Activated CD4-positive, alpha-beta T cell treated with anti-CD3 and anti-CD28 coated beads, Interleukin-2, Interleukin-4, amounts not matched to agents 100 ng/mL and 50 ng/mL, durations not matched to agents 16 hours and 8 hours (primary cell): ENCODE results near the gene TBX5.

Experiments
- DNase-seq: peaks from one replicate; pipeline ENCODE4 v3.0.0-alpha.2; 2020; ENCODE audit warnings: low spot score

TBX5 gene

DNA sequence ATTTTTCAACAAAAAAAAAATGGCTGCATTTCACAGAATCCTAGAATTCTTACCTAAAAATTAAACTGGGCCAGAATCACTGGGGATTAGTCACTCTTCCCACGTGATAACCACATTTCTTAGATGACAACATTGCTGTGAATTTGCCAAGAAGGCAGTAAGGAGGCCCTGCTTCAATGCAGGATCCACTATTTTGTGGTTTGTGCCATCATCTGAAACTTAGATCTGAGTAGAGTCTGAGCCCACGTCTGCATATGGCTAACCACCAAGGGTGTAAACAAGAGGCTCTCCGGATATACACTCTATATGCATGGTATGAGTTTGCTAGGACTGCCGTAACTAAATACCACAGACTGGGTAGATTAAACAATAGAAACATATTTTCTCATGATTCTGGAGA lies 24.4 kb upstream of the TBX5 start:
- DNase-seq: peak; percentile 36

DNA sequence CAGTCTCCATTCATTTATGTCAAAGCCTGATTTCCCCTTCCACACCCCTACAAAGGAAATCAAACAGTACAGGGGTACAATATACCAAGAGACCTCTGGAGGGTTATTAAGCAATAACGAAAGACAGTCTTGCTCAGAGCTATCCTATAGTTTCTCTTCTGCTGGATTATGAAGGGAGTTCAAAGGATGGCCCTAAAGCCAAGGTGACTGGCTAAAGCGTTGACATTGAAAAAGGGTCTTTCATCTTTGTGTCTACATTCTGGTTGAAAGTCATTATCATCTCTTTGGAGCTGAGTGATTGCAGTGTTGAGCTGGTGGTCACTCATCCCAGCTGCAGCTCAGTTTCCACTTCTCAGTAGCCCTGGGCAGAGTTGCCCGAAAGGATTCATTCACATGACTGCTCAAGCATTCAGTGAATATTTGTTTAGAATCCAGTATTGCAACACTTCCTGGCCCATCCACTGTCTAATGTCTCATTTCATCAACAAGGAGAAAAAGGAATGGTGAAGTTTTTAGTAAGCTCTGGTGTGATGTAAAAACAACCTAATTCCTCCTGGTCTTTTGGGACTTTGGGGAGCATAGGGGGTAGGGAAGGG lies 19.2 kb upstream of the TBX5 start:
- no peak for DNase-seq

DNA sequence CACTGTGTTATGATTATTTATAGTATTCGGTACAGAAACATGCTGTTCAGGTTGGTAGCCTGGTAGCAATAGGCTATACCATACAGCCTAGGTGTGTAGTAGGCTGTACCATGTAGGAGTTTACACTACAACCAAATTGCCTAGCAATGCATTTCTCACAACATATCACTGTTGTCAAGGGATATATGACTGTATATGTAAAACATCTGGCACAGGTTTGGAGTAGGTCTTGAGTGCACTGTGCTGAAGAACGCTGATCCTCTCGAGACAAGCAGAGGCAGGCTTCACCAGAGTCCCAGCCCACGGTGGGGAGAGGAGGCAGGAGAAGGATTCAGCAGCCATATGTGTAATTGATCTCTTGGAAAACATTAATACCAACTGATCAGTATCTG lies 15.0 kb upstream of the TBX5 start:
- no peak for DNase-seq

DNA sequence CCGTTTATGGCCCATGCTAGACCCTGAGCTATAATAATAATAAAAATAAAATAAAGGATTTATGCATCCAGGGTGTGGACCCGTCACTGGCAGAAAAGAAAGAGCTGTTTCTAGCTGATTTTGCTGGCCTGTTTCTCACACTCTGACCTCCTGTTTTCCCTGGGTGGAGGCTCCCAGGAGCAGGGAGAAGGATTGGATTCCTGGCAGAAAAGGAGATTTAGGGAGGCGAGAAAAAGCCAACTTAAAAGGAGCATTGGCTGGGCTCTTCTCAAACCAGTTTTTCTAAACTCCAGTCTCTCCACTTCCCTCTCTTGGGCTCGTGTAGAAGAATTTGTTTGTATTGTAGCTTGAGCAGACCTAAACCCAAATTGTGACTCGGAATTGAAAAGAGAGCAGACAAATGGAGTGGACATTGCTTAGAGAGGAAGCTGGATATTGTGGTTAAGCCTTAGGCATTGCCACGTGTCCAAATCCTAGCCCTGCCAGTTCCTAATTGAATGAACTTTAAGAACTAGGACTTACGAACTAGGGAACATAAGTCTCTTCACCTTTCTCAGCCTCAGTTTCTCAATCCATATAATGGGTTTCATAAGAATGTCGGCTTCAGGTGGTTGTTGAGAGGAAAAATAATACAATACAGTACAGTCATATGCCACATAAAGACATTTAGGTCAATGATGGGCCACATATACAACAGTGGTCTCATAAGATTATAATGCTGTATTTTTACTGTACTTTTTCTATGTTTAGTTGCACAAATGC lies 14.4 kb upstream of the TBX5 start:
- DNase-seq: no peak

DNA sequence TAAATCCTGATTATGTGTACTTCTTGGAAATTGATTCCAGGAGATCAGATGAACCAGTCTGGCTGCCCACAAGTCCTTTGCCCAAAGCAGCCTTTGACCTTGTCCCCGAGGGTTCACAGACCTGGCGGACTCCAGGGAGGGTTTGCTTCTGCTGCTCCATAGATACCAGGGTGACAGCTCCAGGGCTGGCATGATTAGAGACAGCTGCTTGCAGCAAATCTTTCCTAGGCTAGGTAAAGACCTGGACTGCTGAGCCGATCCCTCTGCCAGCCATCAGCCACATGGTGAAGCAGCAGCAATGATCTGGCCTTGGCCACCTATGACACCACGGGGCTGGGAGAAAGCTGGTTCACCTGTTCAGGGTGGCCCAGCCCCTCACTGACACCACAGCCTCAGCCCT lies 10.1 kb upstream of the TBX5 start:
- no peak for DNase-seq

DNA sequence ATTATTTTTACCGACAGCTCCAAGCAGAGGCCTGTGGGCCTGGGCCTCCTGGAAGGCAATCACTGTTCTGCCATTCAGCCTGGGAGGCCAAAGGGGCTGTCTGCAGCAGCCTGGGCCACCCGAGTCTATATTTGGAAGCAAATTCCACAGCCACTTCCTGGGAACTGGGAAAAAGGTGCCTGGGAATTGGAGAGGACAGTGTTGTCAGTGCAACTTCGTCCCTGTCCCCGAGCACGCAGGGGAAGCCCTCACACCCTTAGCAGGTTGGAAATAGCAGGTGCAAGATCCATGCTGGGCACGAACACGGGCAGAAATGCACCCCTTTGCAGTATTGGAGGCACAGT lies 9.6 kb upstream of the TBX5 start:
- no peak for DNase-seq

DNA sequence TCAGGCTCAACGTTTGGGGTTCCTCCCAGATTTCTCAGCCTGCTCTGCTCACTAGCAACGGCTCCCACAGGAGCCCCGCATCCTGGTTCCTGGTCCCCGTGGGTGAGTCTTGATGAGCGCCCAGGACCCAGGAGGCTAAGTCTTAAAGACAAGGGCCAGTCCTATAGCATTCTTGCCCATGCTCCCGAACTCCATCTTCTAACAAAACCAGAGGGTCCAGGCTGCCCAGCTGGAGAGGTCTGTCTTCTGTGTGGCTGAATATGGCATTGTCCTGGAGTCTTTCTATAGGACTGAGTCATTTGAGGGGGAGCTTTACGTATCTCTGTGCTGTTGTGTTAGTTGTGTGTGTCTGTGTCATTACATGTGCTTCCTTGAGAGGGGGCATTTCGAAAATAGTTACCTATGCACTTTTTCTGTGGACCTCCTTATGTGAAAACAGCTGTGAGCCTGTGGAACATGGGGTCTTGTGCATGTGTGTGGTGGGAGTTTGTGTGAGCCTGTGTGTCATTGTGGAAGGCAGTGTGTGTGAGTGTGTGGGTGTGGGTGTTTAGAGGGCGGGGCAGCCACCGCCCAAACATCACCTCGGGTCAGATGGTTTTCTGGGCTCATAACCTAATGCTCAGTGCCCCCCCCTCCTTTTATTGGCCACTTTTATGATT lies 9.1 kb upstream of the TBX5 start:
- no peak for DNase-seq

DNA sequence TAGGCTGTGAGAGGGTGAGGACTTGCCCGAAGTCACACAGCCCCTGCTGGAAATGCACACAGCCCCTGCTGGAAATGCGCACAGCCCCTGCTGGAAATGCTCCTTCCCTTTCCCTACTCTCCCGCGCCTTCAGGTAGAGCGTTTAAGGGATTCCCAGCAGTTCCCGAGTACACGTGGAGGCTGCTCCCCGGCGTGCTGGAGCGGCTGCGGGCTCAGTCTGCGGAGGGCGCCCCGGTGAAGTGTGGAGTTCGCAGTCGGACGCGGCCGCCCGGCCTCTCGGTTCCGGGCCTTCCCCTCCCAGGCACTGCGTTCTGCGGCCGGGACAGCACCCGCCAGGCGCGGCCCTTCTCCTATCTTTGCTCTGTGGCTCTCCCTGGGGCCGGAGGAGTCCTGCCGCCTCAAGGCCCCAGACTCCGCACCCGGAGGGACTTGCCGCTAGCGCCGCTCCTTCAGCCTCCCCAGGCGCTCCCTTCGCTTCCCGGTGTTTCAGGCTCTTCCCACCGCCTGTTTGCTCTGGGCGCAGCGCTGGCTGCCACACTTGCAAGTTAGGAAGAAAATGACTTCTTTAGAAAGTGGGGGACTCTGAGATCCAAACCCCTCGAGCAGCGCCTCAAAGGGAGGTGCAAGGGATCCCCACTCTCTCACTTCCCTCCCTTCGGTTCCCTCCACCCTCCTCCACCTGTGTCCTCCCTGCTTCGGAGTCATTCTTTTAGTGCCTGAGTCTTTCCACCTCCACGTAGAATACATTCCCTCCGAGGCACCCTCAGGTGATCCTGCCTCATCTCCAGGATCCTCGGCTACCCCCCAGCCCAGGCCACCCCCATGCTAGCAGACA lies 8.3 kb upstream of the TBX5 start:
- DNase-seq: no peak

DNA sequence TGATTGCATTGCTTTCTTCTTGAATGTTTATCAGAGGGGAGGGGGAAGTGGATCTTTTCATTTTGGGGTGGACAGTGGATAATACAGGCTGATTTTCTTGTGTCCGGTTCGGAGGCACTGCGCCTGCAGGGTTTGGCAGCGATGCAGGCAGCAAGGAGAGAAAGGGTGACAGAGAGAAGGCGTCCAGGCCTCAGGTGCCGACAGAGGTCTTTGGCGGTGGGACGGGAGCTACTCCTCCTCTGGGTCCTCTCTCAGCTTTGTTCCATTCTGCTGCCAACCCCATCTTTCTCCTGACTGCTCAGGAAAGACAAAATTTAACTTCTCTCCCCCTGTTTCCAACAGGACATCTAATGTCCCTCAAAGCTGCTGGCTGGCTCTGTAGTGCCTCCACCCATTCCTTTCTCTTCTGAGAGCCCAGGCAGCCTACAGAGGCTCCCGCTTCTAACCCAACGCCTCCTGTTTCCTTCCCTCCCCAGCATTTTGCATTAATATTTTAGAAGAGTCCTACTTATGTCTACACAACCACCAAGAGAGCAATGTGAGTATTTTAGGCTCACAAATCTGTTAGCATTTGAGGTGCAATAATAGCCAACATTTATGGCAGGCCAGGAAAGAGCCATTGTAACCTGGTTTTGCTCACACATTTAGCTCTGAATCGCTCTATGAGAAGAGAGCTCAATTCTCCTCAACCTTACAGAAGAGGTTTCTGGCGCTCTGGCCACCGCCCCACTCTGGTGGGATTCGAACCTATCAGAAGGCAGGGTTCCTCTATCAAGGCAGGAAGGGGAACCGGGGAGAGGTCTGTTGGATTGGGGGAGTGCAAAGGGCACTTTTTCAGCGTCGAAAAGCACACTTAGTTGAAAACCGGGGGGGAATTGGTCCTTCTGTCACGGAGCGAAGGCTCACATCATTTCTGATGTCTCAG lies 7.1 kb upstream of the TBX5 start:
- DNase-seq: no peak

DNA sequence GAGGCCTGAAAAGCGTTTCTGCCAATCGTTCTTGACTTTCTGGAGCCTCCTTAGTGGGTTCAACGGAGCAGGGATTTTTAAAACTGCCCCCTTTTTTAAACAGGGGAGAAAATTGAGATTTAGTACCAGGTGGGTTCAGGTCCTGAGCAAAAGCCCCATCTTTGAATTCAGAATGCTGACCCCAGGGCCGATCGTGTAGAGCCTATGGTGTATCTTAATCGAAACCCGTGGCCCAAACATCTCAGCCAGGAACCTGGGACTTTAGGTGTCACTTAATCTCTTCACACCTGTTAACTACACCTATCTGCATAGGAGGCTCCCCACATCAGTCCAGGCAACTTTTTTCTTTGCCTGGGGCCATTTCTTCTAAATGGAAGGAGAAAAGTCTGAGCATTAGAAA lies 6.4 kb upstream of the TBX5 start:
- no peak for DNase-seq

DNA sequence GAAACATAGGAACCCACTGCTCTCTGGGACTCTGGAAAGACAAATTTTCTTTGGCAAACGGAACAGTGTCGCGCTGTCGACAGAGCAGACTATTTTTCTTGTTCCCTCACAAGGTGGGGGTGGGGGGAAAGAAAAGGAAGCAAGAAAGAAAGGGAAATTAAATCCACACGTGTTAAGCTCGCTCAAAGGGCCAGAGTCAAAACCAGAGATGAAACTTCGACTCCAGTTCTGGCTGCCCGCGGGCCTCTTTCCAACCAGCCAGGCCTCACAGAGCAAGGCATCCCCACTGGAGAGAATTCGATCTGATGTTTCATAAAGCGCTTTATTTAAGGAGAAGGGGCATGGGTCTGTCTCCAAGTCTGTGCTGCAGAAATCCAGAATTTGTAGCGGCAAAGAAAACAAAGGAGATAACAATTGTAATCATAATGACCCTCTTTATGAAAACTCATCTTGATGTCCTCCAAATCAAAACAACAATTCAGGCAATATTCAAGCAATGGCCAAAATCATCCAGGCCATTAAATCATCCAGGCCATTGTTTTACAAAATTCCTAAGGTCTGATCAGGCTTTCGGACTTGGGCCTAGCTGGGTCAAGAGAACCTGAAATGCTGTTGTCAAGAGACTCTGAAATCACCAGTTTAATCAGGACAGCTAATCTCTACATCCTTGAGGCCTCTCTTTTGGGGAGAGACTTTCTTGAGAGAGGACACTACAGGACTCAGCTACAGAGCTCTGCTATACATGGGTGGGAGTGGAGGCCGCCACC lies 5.3 kb upstream of the TBX5 start:
- DNase-seq: no peak

DNA sequence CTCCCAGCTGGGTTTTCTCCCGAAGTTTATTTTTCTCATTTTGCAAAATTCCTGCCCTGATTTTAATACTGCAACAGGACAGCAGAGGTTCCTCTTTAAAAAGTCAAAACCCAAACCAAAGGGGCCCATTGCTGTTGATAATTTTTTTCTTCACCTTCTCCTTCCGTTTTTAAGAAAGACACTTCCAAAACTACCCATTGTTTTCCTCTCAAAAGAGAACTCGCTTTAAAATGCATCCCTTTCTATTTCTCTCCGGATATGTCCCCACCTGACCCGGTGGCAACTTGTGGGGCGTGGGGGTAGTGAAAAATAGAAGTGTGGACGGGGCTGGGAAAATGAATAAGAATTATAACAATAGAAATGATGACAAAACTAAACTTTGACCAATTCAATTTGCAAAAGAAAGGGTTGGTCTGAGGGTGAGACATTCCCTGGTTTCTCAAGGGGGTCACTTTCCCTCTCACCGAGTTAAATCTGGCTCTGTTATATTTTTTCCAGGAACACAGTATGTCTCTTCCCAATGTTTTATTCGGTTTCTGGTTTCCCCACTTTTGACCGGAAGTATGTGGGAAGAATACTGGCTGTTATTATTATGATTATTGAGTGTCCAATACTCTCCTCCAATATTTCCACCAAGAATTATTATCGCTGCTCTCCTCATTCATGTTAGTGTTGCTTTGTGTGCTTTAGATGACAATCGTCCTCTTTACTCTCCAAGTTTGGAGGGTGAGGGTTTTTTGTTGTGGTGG lies 4.1 kb upstream of the TBX5 start:
- no peak for DNase-seq

DNA sequence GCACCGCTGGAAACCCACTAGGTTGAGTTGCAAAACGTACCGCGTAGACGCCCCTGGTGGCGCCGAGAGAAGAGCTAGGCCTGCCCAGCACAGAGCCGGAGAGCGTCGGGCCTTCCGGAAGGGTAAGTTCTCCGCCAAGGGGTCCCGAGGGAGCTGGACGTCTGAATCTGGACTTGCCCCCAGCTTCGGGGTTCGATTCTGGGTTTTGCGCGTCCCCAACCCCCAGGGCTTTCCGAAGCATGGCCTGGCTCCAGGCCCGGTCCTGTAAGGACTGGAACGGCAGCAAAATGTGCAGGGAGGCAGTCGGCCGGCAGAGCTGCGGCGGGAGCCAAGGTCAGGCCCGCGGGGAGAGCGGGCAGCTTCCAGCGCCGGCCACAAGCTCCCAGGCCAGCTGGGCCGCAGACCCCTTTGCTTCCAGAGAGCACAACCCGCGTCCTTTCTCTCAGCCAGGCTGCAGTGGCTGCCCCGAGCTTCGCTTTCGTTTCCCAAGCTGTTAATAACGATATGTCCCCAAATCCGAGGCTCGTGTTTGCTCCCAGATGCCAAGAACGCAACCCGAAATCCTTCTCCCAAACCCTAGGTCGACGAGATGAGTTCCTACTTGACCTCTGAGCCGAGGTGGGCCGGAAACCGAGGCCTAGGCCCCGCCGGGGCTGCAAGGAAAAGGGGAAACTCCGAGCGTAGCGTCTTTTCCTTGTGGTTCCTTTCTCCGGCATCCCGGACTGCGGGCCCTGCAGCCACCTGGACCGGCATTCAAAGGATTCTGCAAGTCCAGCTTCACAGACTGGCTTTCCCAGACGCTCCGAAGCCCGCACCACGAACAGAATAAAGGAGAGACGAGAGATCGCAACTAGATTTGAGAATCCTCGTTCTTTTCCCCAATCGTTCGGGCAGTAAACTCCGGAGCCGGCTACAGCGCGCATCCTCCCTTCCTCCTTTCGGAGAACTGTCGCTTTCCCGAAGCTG lies 3.2 kb upstream of the TBX5 start:
- no peak for DNase-seq

DNA sequence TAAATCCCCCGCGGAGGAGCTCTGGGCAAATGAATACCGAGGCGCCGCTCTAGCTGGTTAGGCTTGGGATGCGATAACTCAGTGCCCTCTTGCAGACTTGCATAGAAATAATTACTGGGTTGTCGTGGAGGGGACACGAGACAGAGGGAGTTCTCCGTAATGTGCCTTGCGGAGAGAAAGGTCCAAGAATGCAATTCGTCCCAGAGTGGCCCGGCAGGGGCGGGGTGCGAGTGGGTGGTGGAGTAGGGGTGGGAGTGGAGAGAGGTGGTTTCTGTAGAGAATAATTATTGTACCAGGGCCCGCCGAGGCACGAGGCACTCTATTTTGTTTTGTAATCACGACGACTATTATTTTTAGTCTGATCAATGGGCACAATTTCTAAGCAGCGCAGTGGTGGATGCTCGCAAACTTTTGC lies 2.5 kb upstream of the TBX5 start:
- DNase-seq: no peak

DNA sequence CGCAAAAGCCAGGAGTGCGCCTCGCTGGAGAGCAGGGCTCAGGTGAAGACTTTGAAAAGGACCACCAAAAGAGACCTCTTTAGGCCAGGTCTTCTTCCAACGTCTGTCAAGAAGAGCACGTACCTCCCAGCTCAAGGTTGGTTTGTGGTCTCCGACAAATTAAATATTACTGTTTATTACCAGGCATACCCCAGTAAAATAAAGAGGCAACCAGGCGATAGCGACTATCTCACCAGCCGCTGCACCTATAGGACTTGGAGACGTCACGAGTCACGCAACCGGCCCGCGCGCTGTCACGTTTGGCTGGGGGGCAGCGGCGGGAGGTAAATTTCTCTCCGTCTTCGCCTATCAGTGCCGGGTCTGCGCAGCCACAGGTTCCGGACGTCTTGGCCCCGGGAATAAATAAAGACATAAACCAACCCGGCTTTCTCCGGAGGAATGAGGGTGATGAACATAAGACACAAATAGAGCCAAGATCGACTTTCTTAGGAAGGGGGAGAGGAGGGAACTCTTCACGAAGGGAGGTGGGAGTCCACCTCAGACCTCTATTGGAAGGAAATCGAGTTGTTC lies 2.0 kb upstream of the TBX5 start:
- no peak for DNase-seq

DNA sequence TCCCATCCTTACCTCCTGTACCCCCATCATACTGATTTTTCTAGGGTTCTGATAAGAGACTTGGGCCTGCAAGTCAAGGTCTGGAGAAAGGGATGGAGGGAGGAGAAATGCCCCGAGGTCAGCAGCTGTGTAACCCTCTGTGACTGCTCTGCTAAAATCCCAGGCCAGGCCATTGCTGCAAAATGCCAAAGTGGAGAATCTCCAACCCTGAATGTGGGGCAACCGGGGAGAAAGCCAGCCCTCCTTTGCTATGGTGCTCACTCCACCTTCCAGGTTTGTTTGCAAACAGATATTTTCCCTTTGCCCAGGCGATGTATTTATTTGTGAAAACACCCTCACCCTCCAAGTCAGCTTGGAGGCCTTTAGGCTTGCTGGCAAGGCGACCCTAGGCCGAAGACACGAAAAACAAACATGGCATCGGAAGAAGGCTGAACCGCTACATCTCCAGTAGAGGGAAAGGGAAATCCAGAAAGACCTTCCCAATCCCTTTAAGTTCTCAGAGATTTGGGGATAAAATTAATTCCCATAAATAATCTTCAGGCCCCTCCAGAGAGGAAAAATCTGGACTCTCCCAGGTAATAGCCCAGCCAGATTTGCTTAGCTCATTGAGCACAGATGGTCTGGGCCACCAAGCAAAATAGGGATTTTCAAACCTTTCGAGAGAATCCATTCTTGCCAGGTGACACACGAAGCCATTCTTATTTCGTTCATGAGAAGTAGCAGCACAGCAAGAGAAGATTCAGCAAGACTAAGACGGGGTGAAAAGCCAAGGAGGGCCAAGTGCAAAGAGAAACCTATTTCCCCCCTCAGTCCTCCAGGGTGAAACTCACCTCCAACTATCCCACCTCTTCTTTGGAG lies 1.3 kb upstream of the TBX5 start:
- no peak for DNase-seq

DNA sequence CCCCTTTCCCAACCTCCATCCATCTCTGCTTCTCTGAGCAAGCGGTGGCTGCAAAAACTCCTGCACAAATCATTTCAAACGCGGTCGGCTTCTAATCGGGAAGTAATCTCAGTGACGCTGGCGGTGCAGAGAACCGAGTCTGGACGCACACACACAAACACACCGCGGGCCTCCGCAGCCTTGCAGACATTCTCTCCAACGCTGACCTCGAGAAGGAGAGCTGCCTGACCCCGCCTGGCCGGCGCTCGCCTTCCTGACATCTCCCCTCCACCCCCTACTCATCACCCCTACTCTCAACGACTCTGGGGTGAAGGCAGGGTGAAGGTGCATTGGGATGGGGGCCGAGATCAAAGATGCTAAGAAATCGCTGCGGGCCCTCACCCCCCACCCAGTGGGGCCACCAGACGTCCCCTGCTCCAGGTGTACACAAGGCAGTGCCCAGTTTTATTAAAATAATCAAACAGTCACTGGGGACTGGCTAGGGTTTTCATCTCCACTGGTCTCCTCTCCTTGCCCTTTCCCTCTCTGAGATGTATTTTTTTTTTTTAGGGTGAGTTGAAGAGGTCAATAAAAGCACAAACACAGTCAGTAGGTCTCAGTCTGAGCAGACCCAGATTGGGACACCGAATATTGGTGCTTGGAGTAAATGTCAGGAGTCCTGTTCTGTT lies 506 bp upstream of the TBX5 start:
- DNase-seq: no peak
